K562 (cell line): Measurements from ENCODE around the gene ID1. TPM values are rescaled to one million over a fixed set of nuclear protein-coding genes. Genes with fewer than 3 reads are reported as not detected.

Experiments used
- ATF1 ChIP-seq, 2 experiments: fragments of 450-650 bp in 1 of 2; IDR thresholded peaks; 2 replicates each; pipeline ENCODE4 v1.6.1; 2016; ENCODE audit warnings: missing compliant biosample characterization in 1 of 2, missing genetic modification characterization in 1 of 2
- BDP1 ChIP-seq: IDR thresholded peaks from 3 replicates; pipeline ENCODE4 v1.6.1; 2011; ENCODE audit not compliant: insufficient read length, insufficient read depth
- BMI1 ChIP-seq: fragments of 150-350 bp; IDR thresholded peaks from 2 replicates; pipeline ENCODE4 v1.6.1; 2014; ENCODE audit warnings: low read length
- CBX8 ChIP-seq: fragments of 200-600 bp; sonication (generic); IDR thresholded peaks from 2 replicates; pipeline ENCODE4 v1.6.1; 2012; ENCODE audit warnings: borderline replicate concordance, mixed run types, low read depth, mild to moderate bottlenecking, moderate library complexity, mixed read lengths, low read length, control low read depth, inconsistent platforms; ENCODE audit not compliant: poor library complexity, severe bottlenecking; ENCODE audit errors: extremely low read depth
- CHD4 ChIP-seq: fragments of 200-600 bp; sonication (generic); IDR thresholded peaks from 3 replicates; pipeline ENCODE4 v1.6.1; 2012; ENCODE audit warnings: low read depth, mild to moderate bottlenecking, mixed read lengths, low read length, inconsistent platforms; ENCODE audit not compliant: insufficient read depth, insufficient replicate concordance, poor library complexity, severe bottlenecking
- FOSL1 ChIP-seq: fragments of 200-800 bp; sonication (Bioruptor generic); conservative IDR thresholded peaks from 2 replicates; pipeline ENCODE4 v1.6.1; 2016; ENCODE audit warnings: missing genetic modification characterization, missing compliant biosample characterization
- MYBL2 ChIP-seq, 2 experiments: fragments of 450-650 bp in 1 of 2; sonication (generic) in 1 of 2; formaldehyde crosslinking in 1 of 2; IDR thresholded peaks; 2 replicates each; pipeline versions ENCODE4 v1.6.1 to v1.8.1; 2017 to 2022; ENCODE audit warnings: borderline replicate concordance in 1 of 2, inconsistent platforms in 1 of 2, low read depth in 1 of 2, mild to moderate bottlenecking in 1 of 2, missing genetic modification reagents in 1 of 2, moderate library complexity in 1 of 2
- NFIX ChIP-seq: fragments of 250-450 bp; sonication (Bioruptor Pico); IDR thresholded peaks from 2 replicates; pipeline ENCODE4 v1.4.0; 2020; ENCODE audit warnings: low read depth, mild to moderate bottlenecking, moderate library complexity
- NFYB ChIP-seq: IDR thresholded peaks from 2 replicates; pipeline ENCODE4 v1.6.1; 2011; ENCODE audit warnings: mild to moderate bottlenecking, moderate library complexity; ENCODE audit not compliant: insufficient read length; ENCODE audit errors: extremely low read depth
- RBM22 ChIP-seq: fragments of 200-400 bp; formaldehyde crosslinking; IDR thresholded peaks from 2 replicates; pipeline ENCODE4 v1.6.1; 2018; ENCODE audit warnings: low read length, low read depth; ENCODE audit not compliant: poor library complexity, severe bottlenecking
- STAG1 ChIP-seq: sonication (generic); formaldehyde crosslinking; IDR thresholded peaks from 2 replicates; pipeline ENCODE4 v1.5.0; 2020; ENCODE audit warnings: missing genetic modification reagents, borderline replicate concordance
- TCF7L2 ChIP-seq: fragments of 150-350 bp; IDR thresholded peaks from 2 replicates; pipeline ENCODE4 v1.6.1; 2016; ENCODE audit warnings: low read depth, mild to moderate bottlenecking, low read length, moderate library complexity
- THRAP3 ChIP-seq: fragments of 450-650 bp; IDR thresholded peaks from 2 replicates; pipeline ENCODE4 v1.6.1; 2016; ENCODE audit warnings: mild to moderate bottlenecking, inconsistent platforms, borderline replicate concordance
- ZNF586 ChIP-seq: fragments of 450-650 bp; formaldehyde crosslinking; conservative IDR thresholded peaks from 2 replicates; pipeline ENCODE4 v1.4.0; 2020; ENCODE audit warnings: mild to moderate bottlenecking, moderate library complexity
- polyA plus RNA-seq, 8 experiments: library from polyadenylated mRNA; depleted of rRNA in 4 of 8; stranded (reverse) in 5 of 8; unstranded in 3 of 8; fragments of >200 nt; fragmentation: Nextera tagmentation in 2 of 8; fragmentation: Illumina TruSeq in 1 of 8; extraction: Ambion mirVana in 2 of 8; extraction: Trizol in 1 of 8; gene quantifications; 2 replicates each; pipeline versions ENCODE4 v1.2.1 to v1.2.3, GENCODE V29; 2011 to 2014; ENCODE audit warnings: inconsistent platforms in 1 of 8, missing spikeins in 1 of 8
- total RNA-seq, 7 experiments: library from RNA; depleted of rRNA in 6 of 7; stranded (reverse); fragments of >200 nt in 6 of 7; fragmentation: Illumina TruSeq in 2 of 7; extraction: Trizol in 2 of 7; gene quantifications; 2 replicates each; pipeline versions ENCODE4 v1.2.1 to v1.2.3, GENCODE V29; 2011 to 2021; ENCODE audit warnings: low replicate concordance in 1 of 7
- TF ChIP-seq, protein P1 (sequence below): sonication (generic); formaldehyde crosslinking; IDR thresholded peaks from 2 replicates; pipeline ENCODE4 v1.8.1; 2023; ENCODE audit warnings: missing genetic modification reagents, mild to moderate bottlenecking, borderline replicate concordance
- TF ChIP-seq, protein P2 (sequence below): fragments of 250-450 bp; sonication (Bioruptor Pico); IDR thresholded peaks from 2 replicates; pipeline ENCODE4 v1.8.0; 2022; ENCODE audit warnings: inconsistent platforms, mild to moderate bottlenecking, moderate library complexity, borderline replicate concordance
- TF ChIP-seq, protein P3 (sequence below): fragments of 250-450 bp; sonication (Bioruptor Pico); IDR thresholded peaks from 2 replicates; pipeline ENCODE4 v1.8.0; 2021; ENCODE audit warnings: moderate library complexity, mild to moderate bottlenecking, inconsistent platforms

ID1 gene
- total and polyA plus RNA-seq, 9 of the 15 experiments (the other 6 are each of a cell fraction or from before 2014, with no cell fraction given): 1.4 to 358 (median 65.0) TPM

DNA sequence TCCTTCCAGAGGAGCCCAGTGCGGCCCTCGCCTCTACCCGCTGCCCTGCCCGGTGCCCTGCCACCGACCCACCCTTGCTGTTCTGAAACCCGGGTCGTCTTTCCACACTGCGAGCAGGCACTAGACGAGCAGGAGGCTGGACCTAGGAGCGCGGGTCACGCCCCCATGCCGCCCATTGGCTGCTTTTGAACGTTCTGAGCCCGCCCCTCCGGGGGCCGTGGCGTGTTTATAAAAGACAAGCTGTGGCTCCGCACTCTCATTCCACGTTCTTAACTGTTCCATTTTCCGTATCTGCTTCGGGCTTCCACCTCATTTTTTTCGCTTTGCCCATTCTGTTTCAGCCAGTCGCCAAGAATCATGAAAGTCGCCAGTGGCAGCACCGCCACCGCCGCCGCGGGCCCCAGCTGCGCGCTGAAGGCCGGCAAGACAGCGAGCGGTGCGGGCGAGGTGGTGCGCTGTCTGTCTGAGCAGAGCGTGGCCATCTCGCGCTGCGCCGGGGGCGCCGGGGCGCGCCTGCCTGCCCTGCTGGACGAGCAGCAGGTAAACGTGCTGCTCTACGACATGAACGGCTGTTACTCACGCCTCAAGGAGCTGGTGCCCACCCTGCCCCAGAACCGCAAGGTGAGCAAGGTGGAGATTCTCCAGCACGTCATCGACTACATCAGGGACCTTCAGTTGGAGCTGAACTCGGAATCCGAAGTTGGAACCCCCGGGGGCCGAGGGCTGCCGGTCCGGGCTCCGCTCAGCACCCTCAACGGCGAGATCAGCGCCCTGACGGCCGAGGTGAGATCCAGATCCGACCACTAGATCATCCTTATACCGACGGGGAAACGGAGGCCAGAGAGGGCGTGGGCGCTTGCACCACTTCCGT, at the start of gene ID1 (continued):
- TF ChIP-seq CBX8: no peak
- no peak for TF ChIP-seq BMI1
- no peak for TF ChIP-seq BDP1
- TF ChIP-seq NFIX: no peak
- TF ChIP-seq ATF1 (CRISPR knock-in tag; IDR thresholded peaks at IDR 0.05): no peak
- peak; percentile 70 for TF ChIP-seq ATF1 (tag; IDR thresholded peaks at IDR 0.05)
- TF ChIP-seq STAG1 (CRISPR knock-in tag): 0 out of 2 replicates have a peak, but pooled peaks have one; percentile 45
- TF ChIP-seq, protein P1, sequence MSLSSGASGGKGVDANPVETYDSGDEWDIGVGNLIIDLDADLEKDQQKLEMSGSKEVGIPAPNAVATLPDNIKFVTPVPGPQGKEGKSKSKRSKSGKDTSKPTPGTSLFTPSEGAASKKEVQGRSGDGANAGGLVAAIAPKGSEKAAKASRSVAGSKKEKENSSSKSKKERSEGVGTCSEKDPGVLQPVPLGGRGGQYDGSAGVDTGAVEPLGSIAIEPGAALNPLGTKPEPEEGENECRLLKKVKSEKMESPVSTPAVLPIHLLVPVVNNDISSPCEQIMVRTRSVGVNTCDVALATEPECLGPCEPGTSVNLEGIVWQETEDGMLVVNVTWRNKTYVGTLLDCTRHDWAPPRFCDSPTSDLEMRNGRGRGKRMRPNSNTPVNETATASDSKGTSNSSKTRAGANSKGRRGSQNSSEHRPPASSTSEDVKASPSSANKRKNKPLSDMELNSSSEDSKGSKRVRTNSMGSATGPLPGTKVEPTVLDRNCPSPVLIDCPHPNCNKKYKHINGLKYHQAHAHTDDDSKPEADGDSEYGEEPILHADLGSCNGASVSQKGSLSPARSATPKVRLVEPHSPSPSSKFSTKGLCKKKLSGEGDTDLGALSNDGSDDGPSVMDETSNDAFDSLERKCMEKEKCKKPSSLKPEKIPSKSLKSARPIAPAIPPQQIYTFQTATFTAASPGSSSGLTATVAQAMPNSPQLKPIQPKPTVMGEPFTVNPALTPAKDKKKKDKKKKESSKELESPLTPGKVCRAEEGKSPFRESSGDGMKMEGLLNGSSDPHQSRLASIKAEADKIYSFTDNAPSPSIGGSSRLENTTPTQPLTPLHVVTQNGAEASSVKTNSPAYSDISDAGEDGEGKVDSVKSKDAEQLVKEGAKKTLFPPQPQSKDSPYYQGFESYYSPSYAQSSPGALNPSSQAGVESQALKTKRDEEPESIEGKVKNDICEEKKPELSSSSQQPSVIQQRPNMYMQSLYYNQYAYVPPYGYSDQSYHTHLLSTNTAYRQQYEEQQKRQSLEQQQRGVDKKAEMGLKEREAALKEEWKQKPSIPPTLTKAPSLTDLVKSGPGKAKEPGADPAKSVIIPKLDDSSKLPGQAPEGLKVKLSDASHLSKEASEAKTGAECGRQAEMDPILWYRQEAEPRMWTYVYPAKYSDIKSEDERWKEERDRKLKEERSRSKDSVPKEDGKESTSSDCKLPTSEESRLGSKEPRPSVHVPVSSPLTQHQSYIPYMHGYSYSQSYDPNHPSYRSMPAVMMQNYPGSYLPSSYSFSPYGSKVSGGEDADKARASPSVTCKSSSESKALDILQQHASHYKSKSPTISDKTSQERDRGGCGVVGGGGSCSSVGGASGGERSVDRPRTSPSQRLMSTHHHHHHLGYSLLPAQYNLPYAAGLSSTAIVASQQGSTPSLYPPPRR: peak; percentile 92
- TF ChIP-seq, protein P2, sequence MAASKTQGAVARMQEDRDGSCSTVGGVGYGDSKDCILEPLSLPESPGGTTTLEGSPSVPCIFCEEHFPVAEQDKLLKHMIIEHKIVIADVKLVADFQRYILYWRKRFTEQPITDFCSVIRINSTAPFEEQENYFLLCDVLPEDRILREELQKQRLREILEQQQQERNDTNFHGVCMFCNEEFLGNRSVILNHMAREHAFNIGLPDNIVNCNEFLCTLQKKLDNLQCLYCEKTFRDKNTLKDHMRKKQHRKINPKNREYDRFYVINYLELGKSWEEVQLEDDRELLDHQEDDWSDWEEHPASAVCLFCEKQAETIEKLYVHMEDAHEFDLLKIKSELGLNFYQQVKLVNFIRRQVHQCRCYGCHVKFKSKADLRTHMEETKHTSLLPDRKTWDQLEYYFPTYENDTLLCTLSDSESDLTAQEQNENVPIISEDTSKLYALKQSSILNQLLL (CRISPR knock-in tag): no peak
- TF ChIP-seq CHD4: no peak
- no peak for TF ChIP-seq ZNF586 (CRISPR knock-in tag)
- TF ChIP-seq MYBL2 (IDR thresholded peaks at IDR 0.05; ENCODE audit: low read depth): peak; percentile 86
- TF ChIP-seq MYBL2 (CRISPR knock-in tag; IDR thresholded peaks at IDR 0.05; ENCODE audit: borderline replicate concordance): no peak
- no peak for TF ChIP-seq TCF7L2
- TF ChIP-seq NFYB: peak; percentile 96
- TF ChIP-seq RBM22: peak; percentile 79
- no peak for TF ChIP-seq FOSL1
- TF ChIP-seq, protein P3, sequence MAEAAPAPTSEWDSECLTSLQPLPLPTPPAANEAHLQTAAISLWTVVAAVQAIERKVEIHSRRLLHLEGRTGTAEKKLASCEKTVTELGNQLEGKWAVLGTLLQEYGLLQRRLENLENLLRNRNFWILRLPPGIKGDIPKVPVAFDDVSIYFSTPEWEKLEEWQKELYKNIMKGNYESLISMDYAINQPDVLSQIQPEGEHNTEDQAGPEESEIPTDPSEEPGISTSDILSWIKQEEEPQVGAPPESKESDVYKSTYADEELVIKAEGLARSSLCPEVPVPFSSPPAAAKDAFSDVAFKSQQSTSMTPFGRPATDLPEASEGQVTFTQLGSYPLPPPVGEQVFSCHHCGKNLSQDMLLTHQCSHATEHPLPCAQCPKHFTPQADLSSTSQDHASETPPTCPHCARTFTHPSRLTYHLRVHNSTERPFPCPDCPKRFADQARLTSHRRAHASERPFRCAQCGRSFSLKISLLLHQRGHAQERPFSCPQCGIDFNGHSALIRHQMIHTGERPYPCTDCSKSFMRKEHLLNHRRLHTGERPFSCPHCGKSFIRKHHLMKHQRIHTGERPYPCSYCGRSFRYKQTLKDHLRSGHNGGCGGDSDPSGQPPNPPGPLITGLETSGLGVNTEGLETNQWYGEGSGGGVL (CRISPR knock-in tag): no peak
- peak; percentile 58; the same call in 1 of the 2 replicates for TF ChIP-seq THRAP3
